GF-D8 (cell line): ENCODE measurements around the gene CEP104.
A peak's percentile ranks its signal among the peaks of the same experiment; 100 is the strongest.

ENCODE experiments used
- DNase-seq: peaks from one replicate; lab custom pipeline; 2025; lab: John Stamatoyannopoulos, UW

The CEP104 gene

DNA sequence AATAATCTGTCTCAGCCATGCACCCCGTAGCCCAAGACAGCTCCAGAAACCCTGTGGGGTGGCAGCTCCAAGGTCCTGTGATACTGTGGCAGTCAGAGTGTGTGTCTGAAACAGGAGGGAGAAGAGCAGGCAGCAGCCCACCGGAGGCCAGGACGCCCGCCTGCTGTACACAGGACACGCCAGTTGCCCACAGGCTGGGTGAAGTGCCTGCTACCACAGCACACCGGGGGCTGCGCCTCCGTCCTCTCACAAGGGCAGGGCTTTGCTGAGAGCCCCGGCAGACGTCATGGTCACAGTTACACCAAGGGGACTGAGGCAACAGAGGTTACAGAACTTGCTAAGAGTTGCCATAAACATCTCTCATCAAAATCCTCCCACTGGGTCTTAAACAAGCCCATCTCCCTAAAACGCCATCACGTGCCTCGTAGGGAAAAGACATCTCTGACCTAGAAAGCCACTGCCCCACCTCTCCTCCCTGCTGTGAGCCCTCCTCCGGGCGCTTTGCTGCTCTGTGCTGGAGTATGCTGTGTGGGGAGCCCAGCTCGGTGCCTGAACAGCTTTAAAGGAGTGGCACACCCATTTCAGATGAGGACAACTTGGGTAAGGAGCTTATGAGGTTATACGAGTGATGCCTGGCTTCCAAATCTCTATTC, 37.7 kb upstream of the CEP104 start:
- no peak for DNase-seq

DNA sequence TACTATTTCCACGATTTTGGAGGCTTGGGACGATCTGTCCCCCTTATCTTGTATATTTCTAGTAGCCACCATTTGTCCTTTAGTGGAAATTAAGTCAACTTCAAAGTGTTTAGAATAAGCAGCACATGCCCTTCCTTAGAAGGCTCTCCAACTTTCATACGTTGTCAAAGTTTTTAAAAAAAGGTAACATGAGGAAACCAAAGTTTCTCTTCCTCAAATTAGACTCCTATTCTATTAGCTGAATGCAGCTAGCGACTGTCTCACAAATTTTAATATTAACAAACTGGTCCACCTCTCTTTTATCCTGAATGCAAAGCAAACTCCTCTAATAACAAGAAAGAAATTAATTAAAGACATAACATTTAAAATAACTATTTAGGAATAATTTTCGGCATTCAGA, 36.2 kb upstream of the CEP104 start:
- no peak for DNase-seq

DNA sequence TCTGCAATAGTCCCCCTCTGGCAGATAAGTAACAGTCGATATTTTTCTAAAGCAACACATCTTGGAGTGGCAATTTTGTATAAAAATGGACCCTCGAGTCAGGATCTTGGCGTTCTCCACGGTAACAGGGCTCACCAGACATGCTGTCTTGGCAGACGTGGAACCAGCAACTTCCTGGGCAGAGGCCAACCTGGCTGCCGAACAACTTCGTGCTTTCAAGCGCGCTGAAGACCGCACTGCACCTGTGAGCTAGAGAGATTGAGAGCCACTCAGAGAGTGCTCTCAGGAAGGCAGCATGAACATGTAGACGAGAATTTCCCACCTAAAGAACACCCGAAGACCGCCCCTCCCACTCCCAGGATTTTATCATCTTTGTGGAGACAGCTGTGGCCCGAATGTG, 35.7 kb upstream of the CEP104 start:
- no peak for DNase-seq

DNA sequence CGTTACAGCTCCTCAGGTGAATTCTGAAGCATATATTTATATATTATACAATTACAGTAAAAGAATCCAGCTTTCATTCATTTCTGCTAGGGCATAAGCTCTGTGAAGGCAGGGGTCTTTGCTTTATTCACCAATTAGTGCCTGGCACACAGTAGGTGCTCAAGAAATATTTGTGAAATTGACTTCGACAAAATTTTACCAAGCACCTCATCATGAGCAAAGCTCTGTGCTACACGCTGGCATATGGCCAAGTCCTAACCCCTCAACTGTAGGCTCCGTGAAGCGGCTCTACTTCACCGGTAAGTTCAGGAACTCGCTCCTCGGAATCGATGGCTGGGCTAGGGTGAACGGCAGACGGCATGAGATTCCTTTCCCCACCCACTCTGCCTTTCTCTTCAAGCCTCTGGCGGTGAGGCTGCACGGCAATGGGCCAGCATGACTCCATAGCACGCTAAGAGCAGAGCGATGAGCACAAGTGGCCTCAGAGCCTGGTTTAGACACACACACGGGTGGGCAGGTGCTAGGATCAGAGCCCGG, 34.4 kb upstream of the CEP104 start:
- no peak for DNase-seq

DNA sequence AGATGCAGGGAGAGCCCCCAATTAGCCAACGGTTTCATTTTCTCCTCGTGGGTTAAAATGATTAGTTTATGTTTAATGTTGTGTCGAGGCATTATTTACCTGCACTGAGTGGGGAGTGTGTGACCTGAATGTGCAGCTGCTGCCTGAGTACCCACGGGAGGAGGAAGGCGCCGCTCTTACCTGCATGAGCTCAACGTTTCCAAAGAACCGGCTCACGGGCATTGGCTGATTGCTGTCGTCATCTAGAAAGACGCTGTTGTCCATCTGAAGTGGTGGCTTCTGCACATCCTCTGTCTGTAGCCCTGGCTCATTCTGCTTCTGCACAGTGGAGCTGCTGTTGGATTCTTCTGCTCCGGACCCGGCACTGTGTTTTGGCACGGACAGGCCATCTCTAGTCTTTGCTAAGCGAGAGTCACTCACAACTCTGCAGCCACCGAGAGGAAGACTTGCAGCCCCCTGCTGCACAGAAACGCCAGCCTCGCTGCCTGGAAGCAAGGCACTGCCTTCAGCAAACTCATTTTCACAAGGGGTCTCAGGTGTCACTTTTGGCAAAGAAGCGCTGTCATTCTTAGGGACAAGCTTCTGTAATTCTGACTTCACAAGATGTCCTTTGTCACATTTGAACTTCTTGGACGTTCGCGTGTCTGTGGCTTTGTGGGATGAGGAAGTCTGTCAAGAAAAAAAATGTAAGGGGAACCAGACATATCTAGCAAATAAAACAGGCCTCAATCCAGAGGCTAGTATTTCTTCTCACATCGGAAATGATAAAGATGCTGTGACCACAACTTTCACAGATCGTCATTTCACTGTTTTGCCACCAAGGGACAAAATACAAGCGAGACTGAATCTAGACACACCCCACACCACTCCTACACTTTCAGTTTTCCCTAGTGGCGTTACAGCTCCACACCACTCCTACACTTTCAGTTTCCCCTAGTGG, 33.6 kb upstream of the CEP104 start:
- DNase-seq, result peak; percentile 60

DNA sequence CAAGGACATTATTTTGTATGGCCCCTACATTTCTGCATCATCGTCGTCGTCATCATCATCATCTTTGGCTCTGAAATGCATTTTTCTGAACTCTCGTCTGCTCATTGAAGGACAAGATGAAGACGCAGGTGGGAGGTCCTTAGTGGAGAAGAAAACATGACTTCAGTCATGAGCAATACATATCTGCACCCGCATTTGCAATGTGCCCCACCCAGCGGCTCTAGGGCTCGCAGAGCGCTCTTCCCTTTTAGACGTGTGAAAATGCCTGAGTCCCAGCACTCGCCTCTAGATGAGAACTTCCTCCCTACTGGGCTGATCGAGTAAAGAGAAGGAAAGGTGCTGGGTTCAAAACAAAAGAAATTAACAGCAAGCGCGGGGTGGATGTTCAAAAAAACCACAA, 32.9 kb upstream of the CEP104 start:
- no peak for DNase-seq

DNA sequence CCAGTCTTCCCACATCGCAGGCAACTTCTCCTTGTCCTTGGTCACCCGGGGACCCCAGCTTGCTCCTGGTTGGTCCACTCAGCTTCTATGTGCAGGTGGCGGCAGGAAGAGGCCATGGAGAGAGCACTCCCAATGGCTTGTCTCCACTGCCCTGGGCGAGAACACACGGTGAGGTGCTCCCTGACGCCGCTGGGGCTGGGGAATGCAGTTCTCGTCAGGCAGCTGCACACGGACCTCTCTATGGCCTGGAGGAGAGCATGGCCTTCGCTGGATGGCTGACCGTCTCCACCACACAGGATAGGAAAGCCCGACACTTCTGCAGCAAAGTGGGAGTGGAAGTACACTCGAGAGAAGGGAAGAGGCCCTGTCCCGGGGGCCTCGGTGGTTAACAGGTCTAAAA, 31.3 kb upstream of the CEP104 start:
- no peak for DNase-seq

DNA sequence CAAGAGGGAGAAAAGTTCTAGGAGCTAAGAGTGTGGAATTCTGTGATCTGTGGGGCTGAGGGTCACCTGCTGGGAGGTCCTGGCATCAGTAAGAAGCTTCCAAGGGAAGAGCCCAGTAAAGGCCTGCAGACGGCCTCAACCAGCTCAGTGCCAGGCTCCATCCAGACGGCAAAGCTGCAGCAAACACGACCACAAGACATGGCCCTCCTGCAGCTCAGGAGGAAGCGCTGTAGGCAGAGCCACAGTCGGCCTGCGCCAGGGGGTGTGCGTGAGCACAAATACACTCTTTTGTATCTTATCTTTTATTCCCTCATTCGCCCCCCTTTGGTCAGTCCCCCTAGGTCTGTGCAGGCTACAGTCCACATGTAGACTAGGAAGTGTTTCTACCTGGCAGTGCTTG, 29.7 kb upstream of the CEP104 start:
- no peak for DNase-seq

DNA sequence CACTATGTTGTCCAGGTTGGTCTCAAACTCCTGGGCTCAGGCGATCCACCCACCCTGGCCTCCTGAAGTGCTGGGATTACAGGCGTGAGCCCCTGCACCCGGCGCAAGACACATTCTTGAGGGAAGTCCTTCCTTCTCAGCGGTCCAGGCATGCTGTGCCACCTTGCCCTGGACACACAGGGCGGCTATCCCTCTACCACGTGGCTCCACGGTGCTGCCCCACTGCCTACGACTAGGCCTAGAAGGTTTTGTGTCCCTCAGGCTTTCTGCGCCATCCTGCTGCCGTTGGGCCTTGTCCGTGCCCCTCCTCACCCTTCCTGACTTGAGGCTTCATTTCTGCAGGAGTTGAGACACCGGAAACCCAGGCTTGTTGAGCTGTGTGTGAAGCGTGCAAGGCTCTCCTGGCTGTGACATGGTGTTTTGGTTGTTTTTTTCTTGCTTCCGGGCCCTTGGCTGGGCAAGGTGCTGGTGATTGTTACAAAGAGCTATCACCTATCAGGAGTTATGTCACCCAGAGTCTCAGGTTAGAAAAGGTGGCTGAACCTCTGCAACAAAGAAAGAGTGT, 29.2 kb upstream of the CEP104 start:
- DNase-seq, result no peak

DNA sequence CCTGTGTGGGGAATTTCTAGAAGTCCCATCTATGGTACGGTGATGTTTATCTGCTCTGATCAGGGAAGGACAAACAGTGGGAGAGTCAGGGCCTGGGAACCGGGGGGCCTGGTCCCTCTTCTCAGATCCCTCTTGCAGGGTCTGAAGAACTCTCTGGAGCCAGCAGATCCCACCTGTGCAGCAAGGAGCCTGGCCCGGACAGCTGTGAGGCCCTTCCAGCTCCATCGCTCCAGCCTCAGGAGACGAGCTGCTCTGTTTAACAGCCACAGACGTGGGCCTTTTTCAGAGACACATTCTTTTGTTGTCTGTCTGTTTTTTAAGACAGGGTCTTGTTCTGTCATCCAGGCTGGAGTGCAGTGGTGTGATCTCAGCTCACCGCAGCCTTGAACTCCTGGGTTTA, 28.6 kb upstream of the CEP104 start:
- no peak for DNase-seq

DNA sequence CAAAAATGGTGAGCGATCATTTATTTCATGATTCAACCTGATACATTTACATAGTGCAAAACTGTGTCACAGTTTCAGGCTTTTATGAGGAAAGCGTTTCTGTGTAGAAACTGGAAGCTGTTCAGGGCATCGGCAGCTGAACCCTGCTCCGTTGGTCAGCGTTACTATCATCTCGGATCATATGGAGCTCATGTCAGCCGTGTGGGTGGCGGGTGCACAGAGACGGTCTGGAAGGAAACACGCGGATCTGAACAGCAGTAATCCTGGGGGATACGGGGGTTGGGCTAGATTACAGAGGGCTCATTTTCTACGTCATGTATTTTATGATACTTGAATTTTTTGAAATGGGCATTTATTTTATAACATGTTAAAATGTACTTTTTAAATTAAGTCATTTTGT, 28.0 kb upstream of the CEP104 start:
- DNase-seq, result no peak

DNA sequence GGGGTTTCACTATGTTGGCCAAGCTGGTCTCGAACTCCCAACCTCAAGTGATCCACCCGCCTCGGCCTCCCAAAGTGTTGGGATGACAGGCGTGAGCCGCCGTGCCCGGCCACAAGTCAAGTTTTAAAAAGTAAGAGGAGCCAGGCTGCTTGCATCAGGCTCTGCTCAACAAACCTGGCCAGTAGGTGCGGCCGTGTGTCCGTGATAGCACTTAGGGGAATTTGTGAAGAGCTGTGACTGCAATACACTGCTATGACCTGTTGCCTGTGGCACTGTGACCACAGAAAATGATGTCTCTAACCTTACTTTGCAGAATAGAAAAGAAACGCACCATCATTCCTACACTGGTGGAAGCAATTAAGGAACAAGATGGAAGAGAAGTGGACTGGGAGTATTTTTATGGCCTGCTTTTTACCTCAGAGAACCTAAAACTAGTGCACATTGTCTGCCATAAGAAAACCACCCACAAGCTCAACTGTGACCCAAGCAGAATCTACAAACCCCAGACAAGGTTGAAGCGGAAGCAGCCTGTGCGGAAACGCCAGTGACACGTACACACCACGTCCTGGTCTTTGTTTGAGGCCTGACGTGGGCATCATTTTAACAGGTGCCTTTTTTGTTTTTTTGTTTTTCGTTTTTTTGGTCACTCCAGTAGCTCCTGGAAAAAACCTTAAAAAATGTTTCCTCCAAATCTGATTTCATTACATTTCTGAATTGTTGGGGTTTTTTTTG, 26.3 kb upstream of the CEP104 start:
- no peak for DNase-seq

DNA sequence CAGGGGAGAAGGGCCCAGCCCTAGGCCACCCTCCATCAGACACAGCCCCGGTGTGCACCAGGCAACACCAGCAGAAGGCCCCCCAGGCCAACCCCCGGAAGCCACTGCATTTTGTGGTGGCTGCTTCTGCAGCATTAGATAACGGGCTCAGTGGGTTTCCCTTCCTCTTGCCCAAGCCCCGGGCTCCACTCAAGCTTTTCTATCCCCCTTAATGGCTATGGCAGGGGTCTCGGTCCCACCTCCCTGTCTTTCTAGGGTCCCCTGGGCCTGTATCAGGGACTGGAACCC, 24.1 kb upstream of the CEP104 start:
- peak; percentile 49 for DNase-seq

DNA sequence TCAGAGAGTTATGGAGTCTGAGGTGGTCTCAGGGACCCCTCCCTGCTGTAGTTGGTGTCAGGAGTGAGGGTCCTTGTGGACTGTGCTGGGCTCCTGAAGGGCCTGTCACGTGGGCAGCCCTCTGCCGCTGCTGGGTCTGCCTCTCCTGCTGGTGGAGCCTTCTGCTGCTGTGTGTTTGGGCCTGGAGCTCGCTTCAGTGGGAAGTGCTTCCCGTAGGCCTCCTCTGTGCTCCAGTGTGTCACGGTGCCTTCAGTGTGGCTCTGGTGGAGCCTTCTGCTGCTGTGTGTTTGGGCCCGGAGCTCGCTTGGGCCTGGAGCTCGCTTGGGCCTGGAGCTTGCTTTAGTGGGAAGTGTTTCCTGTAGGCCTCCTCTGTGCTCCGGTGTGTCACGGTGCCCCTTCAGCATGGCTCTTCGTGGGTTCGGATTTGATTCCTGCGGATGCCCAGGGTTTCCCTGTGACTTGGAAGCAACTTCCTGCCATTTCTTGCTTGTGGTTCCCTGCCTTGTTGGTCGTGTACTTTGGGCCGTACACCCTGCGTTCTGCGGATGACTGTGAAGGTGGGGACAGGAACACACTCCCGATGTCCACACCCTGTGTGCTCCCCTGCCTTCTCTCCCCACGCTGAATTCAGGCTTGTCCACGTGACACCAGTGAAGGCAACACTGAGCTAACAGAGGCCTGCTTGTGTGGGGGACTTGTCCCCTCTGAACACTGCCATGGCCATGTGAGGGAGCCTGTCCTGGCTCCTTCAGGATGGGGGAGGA, 23.6 kb upstream of the CEP104 start:
- no peak for DNase-seq

DNA sequence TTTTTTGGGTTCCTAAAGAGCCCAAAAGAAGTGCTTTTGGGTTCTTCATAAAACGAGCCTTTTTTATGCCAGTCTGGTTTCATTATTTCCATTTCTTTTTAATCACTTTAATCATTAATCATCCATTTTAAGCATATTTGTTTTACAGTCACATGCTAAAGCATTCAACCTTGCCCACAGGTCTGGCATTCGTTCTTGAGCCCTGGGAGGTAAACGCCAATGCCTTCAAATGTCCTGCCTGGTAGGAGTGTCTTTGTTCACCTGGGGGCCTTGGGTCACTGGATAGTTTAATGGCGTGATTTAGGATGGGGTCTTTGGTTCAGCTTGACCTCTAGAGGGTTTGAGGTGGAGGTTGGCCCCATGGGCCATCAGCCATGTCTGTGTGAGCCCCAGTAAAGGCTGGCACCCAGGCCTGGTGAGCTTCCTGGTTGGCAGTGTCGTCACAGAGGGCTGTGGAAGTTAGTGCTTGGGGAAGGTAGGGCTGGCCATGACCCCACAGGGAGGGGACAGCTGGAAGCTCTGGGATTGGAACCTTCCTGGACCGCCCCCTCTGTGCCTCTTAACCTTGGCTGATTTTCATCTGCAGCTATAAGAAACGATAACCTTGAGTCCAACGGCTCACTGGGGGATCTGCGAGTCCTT, 22.9 kb upstream of the CEP104 start:
- DNase-seq, result no peak

DNA sequence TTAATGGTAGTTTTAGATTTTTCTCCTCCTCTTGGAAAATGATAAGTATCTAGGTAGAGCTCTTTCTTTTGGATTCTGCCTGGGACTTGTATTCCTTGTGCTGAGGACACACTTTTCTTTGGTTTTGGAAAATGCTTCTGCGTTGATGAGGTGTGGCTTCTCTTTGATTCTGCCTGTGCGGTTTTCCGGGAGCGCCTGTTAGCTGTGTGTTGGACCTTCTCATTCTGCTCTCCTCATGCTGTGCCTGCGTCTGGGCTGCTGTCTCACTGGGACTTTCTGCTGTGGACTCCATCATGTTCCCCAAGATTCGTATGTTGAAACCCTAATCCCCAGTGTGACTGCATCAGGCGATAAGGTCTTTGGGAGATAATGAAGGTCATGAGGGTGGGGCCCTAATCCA, 22.1 kb upstream of the CEP104 start:
- DNase-seq, result no peak

DNA sequence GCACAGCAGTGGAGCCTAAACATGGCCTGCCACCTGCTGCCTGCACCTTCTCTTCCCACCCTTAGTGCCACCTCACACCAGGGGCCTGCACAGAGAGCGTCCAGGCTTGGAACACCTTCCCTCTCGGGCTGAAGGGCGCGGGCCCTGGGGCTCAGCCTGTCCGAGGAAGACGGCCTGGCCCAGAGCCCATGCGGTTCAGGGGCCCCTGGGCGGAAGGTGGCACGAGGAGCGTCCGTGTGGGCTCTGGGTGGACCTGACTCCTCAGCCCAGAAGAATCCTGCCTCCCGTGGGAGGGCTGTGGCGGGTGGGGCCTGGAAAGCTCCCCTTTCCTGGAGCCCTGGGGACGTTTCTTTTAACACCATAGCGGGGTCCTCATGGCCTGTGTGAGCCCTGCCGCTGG, 19.7 kb upstream of the CEP104 start:
- DNase-seq, result no peak

DNA sequence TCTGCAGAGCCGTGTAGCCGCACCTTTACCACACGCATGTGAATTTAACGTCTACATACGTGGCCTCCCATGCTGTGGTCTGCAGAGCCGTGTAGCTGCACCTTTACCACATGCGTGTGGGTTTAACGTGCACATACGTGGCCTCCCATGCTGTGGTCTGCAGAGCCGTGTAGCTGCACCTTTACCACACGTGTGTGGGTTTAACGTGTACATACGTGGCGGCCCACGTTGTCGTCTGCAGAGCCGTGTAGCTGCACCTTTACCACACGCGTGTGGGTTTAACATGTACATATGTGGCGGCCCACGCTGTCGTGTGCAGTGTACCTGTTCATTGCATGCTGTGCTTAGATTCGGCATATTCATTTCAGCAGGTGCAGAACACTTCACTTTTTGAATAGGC, 17.7 kb upstream of the CEP104 start:
- no peak for DNase-seq

DNA sequence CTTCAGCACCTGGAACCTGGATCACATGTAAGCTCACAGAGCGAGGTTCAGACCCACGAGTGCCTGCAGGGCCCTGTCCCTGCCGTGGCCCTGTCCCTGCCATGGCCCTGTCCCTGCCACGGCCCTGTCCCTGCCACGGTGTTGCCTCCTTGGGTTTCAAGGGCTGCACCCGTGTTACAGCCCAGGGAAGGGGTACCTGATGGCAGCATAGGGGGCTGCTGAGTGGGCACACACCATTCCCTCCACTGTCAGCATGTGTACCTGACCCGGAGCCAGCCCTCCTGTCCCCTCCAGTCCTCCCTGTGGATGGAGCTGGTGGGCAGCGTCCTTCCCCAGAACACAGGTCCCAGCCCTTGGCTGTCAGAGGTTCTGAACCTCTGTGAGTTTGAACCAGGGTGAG, 15.5 kb upstream of the CEP104 start:
- DNase-seq, result no peak

DNA sequence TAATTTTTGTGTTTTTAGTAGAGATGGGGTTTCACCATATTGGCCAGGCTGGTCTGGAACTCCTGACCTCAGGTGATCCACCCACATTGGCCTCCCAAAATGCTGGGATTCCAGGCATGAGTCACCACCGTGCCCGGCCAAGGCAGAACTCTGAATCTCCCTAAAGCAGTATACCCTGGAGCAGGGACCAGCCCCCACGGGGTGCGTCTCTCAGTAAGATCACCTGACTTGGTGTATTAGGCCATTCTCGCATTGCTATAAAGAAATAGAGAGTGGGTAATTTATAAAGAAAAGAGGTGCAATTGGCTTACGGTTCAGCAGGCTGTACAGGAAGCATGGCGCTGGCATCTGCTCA, 14.4 kb upstream of the CEP104 start:
- no peak for DNase-seq

DNA sequence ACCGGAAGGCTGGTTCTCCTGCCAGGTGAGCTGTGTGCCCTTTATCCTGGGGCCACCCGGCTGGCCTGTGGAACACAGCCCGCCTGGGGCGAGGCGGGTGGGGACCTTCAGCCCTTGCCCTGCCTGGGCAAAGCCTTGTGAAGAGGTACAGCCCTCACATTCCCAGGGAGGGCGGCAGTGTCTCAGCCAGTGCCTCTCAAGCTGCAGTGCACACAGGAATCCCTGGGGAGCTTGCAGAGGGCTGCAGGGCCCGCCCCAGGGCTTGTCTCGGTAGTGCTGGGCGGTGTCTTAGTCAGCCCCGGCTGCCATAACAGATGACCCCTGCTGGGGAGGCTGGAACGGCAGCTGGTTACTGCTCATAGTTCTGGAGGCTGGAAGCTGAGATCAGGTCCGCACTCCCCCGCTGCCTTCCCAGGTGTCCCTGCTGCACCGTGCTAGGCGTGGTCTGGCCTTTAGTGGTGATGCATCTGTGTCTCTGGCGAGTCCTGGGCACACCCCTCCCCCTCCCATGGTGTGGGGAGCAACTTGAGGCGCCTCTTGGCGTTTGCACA, 12.8 kb upstream of the CEP104 start:
- DNase-seq, result no peak
